NB4 (cell line): Measurements from ENCODE around the gene CIAPIN1.
A peak's percentile ranks its signal among the peaks of the same experiment; 100 is the strongest.
"Not testable (repeated sequence)": the region's sequence is repeated elsewhere in the genome, so short reads cannot be mapped to it uniquely, and the experiment has no call there.

Source experiments
- DNase-seq: peaks from one replicate; pipeline ENCODE4 v3.0.0; 2010; ENCODE audit warnings: low read depth
- H3K4me3 ChIP-seq: one replicate; pipeline ENCODE4 v1.5.1; 2011; ENCODE audit warnings: mild to moderate bottlenecking, low read depth, low read length, moderate library complexity
- MYC ChIP-seq: IDR thresholded peaks from 2 replicates; pipeline ENCODE4 v1.6.1; 2011; ENCODE audit warnings: low read depth, low read length
- POLR2A ChIP-seq: IDR thresholded peaks from 2 replicates; pipeline ENCODE4 v1.6.1; 2011; ENCODE audit warnings: mild to moderate bottlenecking; ENCODE audit not compliant: insufficient read length; ENCODE audit errors: extremely low read depth
- TF ChIP-seq, protein P1 (sequence below): IDR thresholded peaks from one replicate; pipeline ENCODE4 v1.5.1; 2012; ENCODE audit warnings: low read depth, low read length
- TF ChIP-seq, protein P2 (sequence below): IDR thresholded peaks from 2 replicates; pipeline ENCODE4 v1.6.1; 2011; ENCODE audit warnings: low read depth, low read length

The CIAPIN1 gene

GRCh38 chr16:57462209-57462977 lies 15.2 kb upstream of the CIAPIN1 start, which contains the start of gene POLR2C:
Gene POLR2C (plus strand): TSS chr16:57462679. CDS start chr16:57462725, 46 bp downstream.
- DNase-seq: peak; percentile 91
- H3K4me3 ChIP-seq: peak within 1 kb of the TSS; percentile 95
- TF ChIP-seq POLR2A (peak; percentile 96), MYC (peak; percentile 55)
- TF ChIP-seq, protein P1, sequence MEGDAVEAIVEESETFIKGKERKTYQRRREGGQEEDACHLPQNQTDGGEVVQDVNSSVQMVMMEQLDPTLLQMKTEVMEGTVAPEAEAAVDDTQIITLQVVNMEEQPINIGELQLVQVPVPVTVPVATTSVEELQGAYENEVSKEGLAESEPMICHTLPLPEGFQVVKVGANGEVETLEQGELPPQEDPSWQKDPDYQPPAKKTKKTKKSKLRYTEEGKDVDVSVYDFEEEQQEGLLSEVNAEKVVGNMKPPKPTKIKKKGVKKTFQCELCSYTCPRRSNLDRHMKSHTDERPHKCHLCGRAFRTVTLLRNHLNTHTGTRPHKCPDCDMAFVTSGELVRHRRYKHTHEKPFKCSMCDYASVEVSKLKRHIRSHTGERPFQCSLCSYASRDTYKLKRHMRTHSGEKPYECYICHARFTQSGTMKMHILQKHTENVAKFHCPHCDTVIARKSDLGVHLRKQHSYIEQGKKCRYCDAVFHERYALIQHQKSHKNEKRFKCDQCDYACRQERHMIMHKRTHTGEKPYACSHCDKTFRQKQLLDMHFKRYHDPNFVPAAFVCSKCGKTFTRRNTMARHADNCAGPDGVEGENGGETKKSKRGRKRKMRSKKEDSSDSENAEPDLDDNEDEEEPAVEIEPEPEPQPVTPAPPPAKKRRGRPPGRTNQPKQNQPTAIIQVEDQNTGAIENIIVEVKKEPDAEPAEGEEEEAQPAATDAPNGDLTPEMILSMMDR: peak; percentile 75
- TF ChIP-seq, protein P2, sequence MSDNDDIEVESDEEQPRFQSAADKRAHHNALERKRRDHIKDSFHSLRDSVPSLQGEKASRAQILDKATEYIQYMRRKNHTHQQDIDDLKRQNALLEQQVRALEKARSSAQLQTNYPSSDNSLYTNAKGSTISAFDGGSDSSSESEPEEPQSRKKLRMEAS: peak; percentile 53; the same call in 1 of the 2 replicates

DNA sequence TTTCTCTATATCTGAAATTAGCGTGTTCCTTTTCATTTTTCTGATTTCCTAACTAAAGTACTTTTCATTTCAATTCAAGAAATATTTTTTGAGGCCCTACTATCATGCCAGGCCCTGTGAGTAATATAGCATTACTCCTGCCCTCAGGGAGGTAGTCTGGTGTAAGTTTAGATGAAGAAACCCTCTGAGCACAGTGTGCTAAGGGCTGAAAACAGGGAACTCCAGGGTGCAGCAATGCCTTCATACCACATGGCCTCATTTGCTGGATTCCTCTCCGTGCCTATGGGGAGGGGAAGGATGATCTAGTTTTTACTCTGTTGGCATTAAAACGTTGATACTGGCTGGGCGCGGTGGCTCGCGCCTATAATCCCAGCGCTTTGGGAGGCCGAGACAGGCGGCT lies 4.8 kb upstream of the CIAPIN1 start:
- DNase-seq: no peak
- H3K4me3 ChIP-seq: no peak overlapping the region
- TF ChIP-seq, protein P1: no peak
- TF ChIP-seq, protein P2: no peak
- TF ChIP-seq POLR2A: no peak

- peak overlapping the region; percentile 77 for H3K4me3 ChIP-seq
- peak; percentile 65 for DNase-seq
- TF ChIP-seq, protein P1: no peak
- no peak for TF ChIP-seq POLR2A
- TF ChIP-seq, protein P2: no peak; the same call in 1 of the 2 replicates
- TF ChIP-seq MYC: no peak
Observed at GRCh38 chr16:57446531-57447185, 527 bp downstream of the CIAPIN1 start.

- no peak overlapping the region for H3K4me3 ChIP-seq
- TF ChIP-seq MYC (no peak), POLR2A (no peak)
- TF ChIP-seq, protein P2: no peak
- TF ChIP-seq, protein P1: no peak
- no peak for DNase-seq
Observed at GRCh38 chr16:57445510-57445909, 1.7 kb downstream of the CIAPIN1 start.

GRCh38 chr16:57444711-57445110 lies 2.5 kb downstream of the CIAPIN1 start:
- H3K4me3 ChIP-seq: no peak overlapping the region
- TF ChIP-seq, protein P2: no peak
- TF ChIP-seq POLR2A (no peak), MYC (no peak)
- TF ChIP-seq, protein P1: no peak
- no peak for DNase-seq

- DNase-seq, H3K4me3 ChIP-seq: not testable (repeated sequence)
Observed at GRCh38 chr16:57440551-57440950, 6.6 kb downstream of the CIAPIN1 start.

DNA sequence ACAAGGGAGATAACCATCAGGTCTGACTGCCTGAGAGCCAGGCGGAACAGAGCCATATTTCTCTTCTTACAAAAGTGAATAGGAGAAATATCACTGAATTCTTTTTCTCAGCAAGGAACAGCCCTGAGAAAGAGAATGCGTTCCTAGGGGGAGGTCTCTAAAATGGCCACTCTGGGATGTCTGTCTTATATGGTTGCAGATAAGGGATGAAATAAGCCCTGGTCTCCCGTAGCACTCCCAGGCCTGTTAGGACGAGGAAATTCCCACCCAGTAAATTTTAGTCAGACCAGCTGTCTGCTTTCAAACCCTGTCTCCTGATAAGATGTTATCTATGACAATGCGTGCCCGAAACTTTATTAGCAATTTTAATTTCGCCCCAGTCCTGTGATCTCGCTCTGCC lies 7.2 kb downstream of the CIAPIN1 start:
- not testable (repeated sequence) for H3K4me3 ChIP-seq, DNase-seq
